Duodenal mucosa (tissue), 2 donors: ENCODE measurements around the gene CSF1R.
"Not testable (repeated sequence)": the region's sequence is repeated elsewhere in the genome, so short reads cannot be mapped to it uniquely, and the experiment has no call there.

Source experiments
- H3K27ac ChIP-seq: one replicate; pipeline ENCODE4 v1.7.0; 2013; ENCODE audit warnings: low read depth, low read length
- H3K27me3 ChIP-seq, 2 donors: one replicate each; pipeline ENCODE4 v1.7.0; 2013; ENCODE audit warnings: low read length in 2 of 2, control low read depth in 1 of 2; ENCODE audit not compliant: insufficient read depth in 2 of 2, control insufficient read depth in 1 of 2
- H3K36me3 ChIP-seq, 2 donors: one replicate each; pipeline ENCODE4 v1.7.0; 2013; ENCODE audit warnings: low read length in 2 of 2, control low read depth in 1 of 2; ENCODE audit not compliant: insufficient read depth in 2 of 2, control insufficient read depth in 1 of 2
- H3K4me1 ChIP-seq, 2 donors: one replicate each; pipeline ENCODE4 v1.7.0; 2013; ENCODE audit warnings: low read length in 2 of 2, control low read depth in 1 of 2; ENCODE audit not compliant: insufficient read depth in 2 of 2, control insufficient read depth in 1 of 2
- H3K4me3 ChIP-seq, 2 donors: one replicate each; pipeline ENCODE4 v1.7.0; 2013; ENCODE audit warnings: low read length in 2 of 2, low read depth in 1 of 2
- H3K9ac ChIP-seq, 2 donors: one replicate each; pipeline ENCODE4 v1.7.0; 2013; ENCODE audit warnings: low read length in 2 of 2, low read depth in 1 of 2
- H3K9me3 ChIP-seq, 2 donors: one replicate each; pipeline ENCODE4 v1.7.0; 2013; ENCODE audit warnings: low read length in 2 of 2, control low read depth in 1 of 2; ENCODE audit not compliant: control insufficient read depth in 1 of 2

Gene CSF1R

GRCh38 chr5:150056075-150056443, 30.3 kb downstream of the CSF1R start:
- Histone ChIP-seq H3K36me3 (peaks cover 31 to 52% of the 10 kb centered on the region in 2 donors), H3K4me1 (no peaks in the 10 kb centered on the region), H3K4me3 (no peak overlapping the region), H3K27ac (no peak overlapping the region), H3K27me3 (no peaks in the 10 kb centered on the region), H3K9me3 (no peaks in the 10 kb centered on the region), H3K9ac (no peak overlapping the region)

DNA sequence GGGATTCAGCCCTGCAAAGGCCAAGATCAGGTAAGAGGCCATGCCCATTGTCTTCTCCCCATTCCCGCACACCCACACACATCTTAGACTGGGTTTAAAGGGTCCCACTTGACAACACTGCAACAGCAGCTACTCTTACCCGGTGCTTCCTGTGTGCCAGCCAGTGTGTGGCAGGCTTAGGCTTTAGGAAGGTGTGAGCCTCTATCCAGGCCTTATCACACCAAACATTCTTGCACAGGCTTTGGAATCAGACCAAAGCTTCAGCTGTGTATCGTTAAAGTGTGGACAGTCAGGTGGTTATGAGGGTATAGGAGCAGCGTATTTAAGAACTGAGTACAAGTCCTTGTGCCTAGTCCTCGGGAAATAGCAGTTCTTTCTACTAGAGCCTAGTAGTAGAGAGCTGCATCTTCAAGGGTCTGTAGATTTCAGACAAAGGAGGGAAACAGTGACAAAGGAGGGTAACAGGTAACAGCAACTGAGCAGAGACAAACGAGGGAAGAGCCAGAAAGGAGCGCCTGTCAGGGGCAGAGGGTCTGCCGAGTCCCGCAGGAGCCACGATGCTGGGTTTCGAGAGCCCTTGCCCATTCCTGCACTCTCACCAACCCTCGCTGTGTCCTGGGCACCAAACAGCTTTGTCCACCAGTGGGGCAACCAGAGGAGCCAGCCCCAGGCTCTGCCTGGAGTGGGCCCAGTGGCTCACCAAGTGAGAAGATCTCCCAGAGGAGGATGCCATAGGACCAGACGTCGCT, 30.9 kb downstream of the CSF1R start:
- Histone ChIP-seq H3K36me3 (peaks cover 36 to 58% of the 10 kb centered on the region in 2 donors), H3K4me3 (no peak overlapping the region), H3K9ac (no peak overlapping the region), H3K27ac (no peak overlapping the region), H3K4me1 (no peaks in the 10 kb centered on the region), H3K27me3 (no peaks in the 10 kb centered on the region), H3K9me3 (no peaks in the 10 kb centered on the region)

DNA sequence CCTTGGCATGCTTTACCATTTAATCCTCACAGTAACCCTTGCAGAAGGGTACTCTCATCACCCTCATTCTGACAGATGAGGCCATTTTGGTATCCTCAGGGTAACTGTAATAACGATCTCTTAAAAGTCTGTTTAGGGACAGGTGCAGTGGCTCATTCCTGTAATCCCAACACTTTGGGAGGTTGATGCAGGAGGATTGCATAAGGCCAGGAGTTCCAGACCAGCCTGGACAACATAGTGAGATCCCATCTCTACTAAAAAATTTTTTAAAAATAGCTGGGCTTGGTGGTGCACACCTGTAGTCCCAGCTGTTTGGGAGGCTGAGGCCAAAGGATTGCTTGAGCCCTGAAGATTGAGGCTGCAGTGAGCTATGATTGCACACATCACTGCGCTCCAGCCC, 31.8 kb downstream of the CSF1R start:
- peaks cover 43 to 67% of the 10 kb centered on the region in 2 donors for H3K36me3 ChIP-seq

DNA sequence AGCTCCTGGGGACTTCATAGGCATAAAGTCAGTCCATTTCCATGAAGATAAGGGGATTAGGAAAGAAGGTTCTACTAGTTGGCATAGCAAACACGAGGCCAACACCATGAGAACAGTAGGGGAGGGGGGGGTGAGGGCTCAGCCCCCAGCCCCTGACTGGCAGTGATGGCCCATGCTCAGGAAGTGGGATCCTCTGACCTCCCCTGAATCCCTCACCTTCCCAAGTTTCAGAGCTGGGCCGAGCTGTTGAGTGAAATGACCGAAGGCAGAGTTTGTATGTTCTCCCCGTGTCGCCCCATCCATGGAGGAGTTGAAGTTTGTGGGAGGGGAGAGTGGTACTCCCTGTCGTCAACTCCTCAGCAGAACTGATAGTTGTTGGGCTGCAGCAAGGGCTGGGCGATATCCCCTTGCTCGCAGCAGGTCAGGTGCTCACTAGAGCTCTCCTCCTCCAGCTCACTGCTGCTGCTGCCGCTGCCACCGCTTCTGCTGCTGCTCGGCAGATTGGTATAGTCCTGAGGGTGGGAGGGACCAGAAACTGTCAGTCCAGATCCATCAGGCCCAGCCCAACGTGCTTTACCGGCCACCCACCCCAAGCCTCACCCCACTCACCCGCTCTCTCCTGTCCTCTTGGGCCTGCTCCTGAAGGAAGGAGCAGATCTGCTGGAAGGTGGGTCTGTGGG, 32.5 kb downstream of the CSF1R start:
- Histone ChIP-seq H3K4me1 (no peaks in the 10 kb centered on the region), H3K9ac (no peak overlapping the region), H3K27ac (no peak overlapping the region), H3K27me3 (no peaks in the 10 kb centered on the region), H3K36me3 (peaks cover 50 to 74% of the 10 kb centered on the region in 2 donors), H3K9me3 (no peaks in the 10 kb centered on the region), H3K4me3 (no peak overlapping the region)

More for the DNA sequence above, 31.8 kb downstream of the CSF1R start:
- H3K27me3 ChIP-seq = no peaks in the 10 kb centered on the region
- no peaks in the 10 kb centered on the region for H3K9me3 ChIP-seq
- H3K4me1 ChIP-seq = no peaks in the 10 kb centered on the region
- no peak overlapping the region for H3K9ac ChIP-seq
- no peak overlapping the region for H3K27ac ChIP-seq
- no peak overlapping the region for H3K4me3 ChIP-seq

GRCh38 chr5:150052956-150053712, 33.2 kb downstream of the CSF1R start:
- peaks cover 57 to 81% of the 10 kb centered on the region in 2 donors for H3K36me3 ChIP-seq
- no peaks in the 10 kb centered on the region for H3K9me3 ChIP-seq
- no peak overlapping the region for H3K4me3 ChIP-seq
- no peaks in the 10 kb centered on the region for H3K4me1 ChIP-seq
- H3K27ac ChIP-seq = no peak overlapping the region
- H3K27me3 ChIP-seq = no peaks in the 10 kb centered on the region
- no peak overlapping the region for H3K9ac ChIP-seq

- no peak overlapping the region for H3K4me3 ChIP-seq
- H3K27me3 ChIP-seq = no peaks in the 10 kb centered on the region
- no peak overlapping the region for H3K9ac ChIP-seq
- no peaks in the 10 kb centered on the region for H3K9me3 ChIP-seq
- no peak overlapping the region for H3K27ac ChIP-seq
- H3K4me1 ChIP-seq = no peaks in the 10 kb centered on the region
- H3K36me3 ChIP-seq = peaks cover 65 to 89% of the 10 kb centered on the region in 2 donors
Observed at GRCh38 chr5:150052226-150052955, 34.0 kb downstream of the CSF1R start.

DNA sequence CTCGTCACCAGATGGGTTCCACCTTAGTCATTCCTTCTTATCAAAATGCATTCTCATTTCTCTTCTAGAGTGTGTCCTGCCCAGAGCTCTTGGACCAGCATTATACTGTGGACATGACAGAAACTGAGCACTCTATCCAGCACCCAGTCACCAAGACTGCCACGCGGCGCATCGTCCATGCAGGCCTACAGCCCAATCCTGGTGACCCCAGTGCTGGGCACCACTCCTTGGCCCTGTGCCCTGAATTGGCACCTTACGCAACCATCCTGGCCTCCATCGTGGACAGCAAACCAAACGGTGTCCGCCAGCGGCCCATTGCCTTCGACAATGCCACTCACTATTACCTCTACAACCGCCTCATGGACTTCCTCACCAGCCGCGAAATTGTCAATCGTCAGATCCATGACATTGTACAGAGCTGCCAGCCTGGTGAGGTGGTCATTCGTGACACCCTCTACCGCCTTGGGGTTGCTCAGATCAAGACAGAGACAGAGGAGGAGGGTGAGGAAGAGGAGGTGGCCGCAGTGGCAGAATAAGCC, 34.6 kb downstream of the CSF1R start:
- no peak overlapping the region for H3K27ac ChIP-seq
- H3K4me3 ChIP-seq = no peak overlapping the region
- H3K9me3 ChIP-seq = no peaks in the 10 kb centered on the region
- H3K36me3 ChIP-seq = peaks cover 69 to 90% of the 10 kb centered on the region in 2 donors
- no peaks in the 10 kb centered on the region for H3K27me3 ChIP-seq
- no peak overlapping the region for H3K9ac ChIP-seq
- H3K4me1 ChIP-seq = no peaks in the 10 kb centered on the region

DNA sequence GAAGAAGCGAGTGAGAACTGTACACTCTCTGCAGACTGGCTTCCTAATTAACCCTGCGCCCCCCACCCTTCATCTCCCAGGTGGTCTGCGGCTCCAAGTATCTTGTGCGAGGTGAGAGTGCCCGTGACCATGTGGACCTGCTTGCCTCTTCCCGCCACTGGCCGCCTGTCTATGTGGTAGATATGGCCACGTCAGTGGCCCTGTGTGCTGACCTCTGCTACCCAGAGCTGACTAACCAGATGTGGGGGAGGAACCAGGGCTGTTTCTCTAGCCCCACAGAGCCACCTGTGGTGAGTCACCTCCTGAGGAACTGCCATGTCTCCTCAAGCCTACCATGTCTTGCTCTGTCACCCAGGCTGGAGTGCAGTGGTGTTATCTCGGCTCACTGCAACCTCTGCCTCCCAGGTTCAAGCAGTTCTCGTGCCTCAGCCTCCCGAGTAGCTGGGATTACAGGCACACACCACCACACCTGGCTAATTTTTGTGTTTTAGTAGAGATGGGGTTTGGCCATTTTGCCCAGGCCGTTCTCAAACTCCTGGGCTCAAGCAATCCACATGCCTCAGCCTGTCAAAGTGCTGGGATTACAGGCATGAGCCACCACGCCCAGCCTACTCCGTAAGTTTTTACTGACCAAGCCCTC, 36.1 kb downstream of the CSF1R start:
- not testable (repeated sequence) for H3K27ac ChIP-seq, H3K4me3 ChIP-seq, H3K9ac ChIP-seq, H3K9me3 ChIP-seq, H3K4me1 ChIP-seq, H3K27me3 ChIP-seq
- peaks cover 76 to 92% of the 10 kb centered on the region in 2 donors for H3K36me3 ChIP-seq

DNA sequence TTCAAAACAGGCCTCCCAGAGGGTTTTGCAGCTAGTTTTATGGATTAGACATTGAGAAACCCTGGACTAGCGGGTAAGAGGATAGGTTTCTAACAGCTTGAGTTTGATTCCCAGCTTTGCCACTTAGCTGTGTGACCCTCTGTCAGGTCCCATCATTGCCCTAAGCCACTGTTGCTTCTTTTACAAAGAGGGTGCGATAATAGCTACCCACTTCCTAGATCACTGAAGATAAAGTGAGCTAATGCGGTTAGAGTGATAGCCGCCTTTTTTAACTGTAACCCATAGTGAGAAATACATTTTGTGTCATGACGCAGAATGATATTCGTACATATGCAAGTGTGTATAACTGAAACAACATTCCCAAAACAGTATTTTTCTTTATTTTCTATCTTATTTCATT, 40.3 kb downstream of the CSF1R start:
- no peak overlapping the region for H3K27ac ChIP-seq
- H3K36me3 ChIP-seq = peaks cover 54 to 93% of the 10 kb centered on the region in 2 donors
- peaks cover 14 to 21% of the 10 kb centered on the region in 2 donors for H3K4me1 ChIP-seq
- H3K4me3 ChIP-seq = no peak overlapping the region
- H3K27me3 ChIP-seq = no peaks in the 10 kb centered on the region
- H3K9me3 ChIP-seq = no peaks in the 10 kb centered on the region
- H3K9ac ChIP-seq = no peak overlapping the region
